ENCODE measurements around the gene LRRC14B. TPM values are rescaled to one million over a fixed set of nuclear protein-coding genes. Genes with fewer than 3 reads are reported as not detected.

Gene LRRC14B
- total RNA-seq, 1 donor from 2014 or later, result 74.9 TPM

Other genes with a start within 250 kb of the LRRC14B start
- gene PLEKHG4B, start 99.3 kb upstream of the LRRC14B start, total RNA-seq, result not detected
- gene CCDC127, start 26.7 kb downstream of the LRRC14B start, total RNA-seq, result 9.4 TPM
- 811 TPM for gene SDHA, start 26.8 kb downstream of the LRRC14B start, total RNA-seq
- gene PDCD6, start 80.2 kb downstream of the LRRC14B start, total RNA-seq, result 34.4 TPM
- 2.1 TPM for gene AHRR, start 130.2 kb downstream of the LRRC14B start, total RNA-seq